MCF 10A (cell line): ENCODE data around the gene SARNP. TPM values are rescaled to one million over a fixed set of nuclear protein-coding genes. Genes with fewer than 3 reads are reported as not detected.

Experiments used
- BruUV-seq: library from RNA; stranded (reverse); fragments of 400-500 nt; replicated peaks from 2 replicates; lab custom pipeline; 2021; lab: Mats Ljungman, UMichigan
- CTCF ChIA-PET: fragments of 300-600 bp; sonication (Branson Sonifier 250); formaldehyde crosslinking; extraction: SDS; loops from one replicate; lab custom pipeline; 2021; ENCODE audit warnings: antibody characterized with exemption, inconsistent platforms; lab: Yijun Ruan, JAX
- POLR2A ChIA-PET: fragments of 300-600, 350-650 bp; sonication (Branson Sonifier 250); formaldehyde crosslinking; extraction: SDS; loops from one replicate; lab custom pipeline; 2020; ENCODE audit warnings: antibody characterized with exemption, inconsistent platforms; lab: Yijun Ruan, JAX
- DNase-seq: peaks from one replicate; pipeline ENCODE4 v3.0.0-alpha.2; 2018; ENCODE audit not compliant: unreplicated experiment
- H3K27ac Mint-ChIP-seq: one replicate; pipeline ENCODE4 v1.8.0; 2022; ENCODE audit warnings: mild to moderate bottlenecking, low read depth, mixed read lengths; ENCODE audit not compliant: unreplicated experiment
- H3K27me3 Mint-ChIP-seq: one replicate; pipeline ENCODE4 v1.8.0; 2022; ENCODE audit warnings: mixed read lengths; ENCODE audit not compliant: insufficient read depth, unreplicated experiment
- H3K36me3 Mint-ChIP-seq: one replicate; pipeline ENCODE4 v1.8.0; 2022; ENCODE audit warnings: mild to moderate bottlenecking, moderate library complexity, mixed read lengths; ENCODE audit not compliant: insufficient read depth, unreplicated experiment
- H3K4me1 Mint-ChIP-seq: one replicate; pipeline ENCODE4 v1.8.0; 2022; ENCODE audit warnings: mixed read lengths; ENCODE audit not compliant: insufficient read depth, unreplicated experiment
- H3K4me3 Mint-ChIP-seq: one replicate; pipeline ENCODE4 v1.8.0; 2022; ENCODE audit warnings: mild to moderate bottlenecking, moderate library complexity, mixed read lengths; ENCODE audit not compliant: unreplicated experiment
- H3K9me3 Mint-ChIP-seq: one replicate; pipeline ENCODE4 v1.8.0; 2022; ENCODE audit warnings: mixed read lengths; ENCODE audit not compliant: unreplicated experiment
- CTCF ChIP-seq: fragments of 200-600 bp; IDR thresholded peaks from one replicate; pipeline ENCODE4 v1.8.0; 2022; ENCODE audit warnings: antibody characterized with exemption, mild to moderate bottlenecking; ENCODE audit not compliant: unreplicated experiment
- intact Hi-C: fragments of 100-400 bp; cut with micrococcal nuclease; formaldehyde crosslinking; loops from 2 replicates; pipeline ENCODE4 v1.14.1; 2022
- total RNA-seq: library from RNA; stranded (reverse); gene quantifications from 2 replicates; pipeline ENCODE4 v1.2.3, GENCODE V29; 2022

The SARNP gene
- total RNA-seq, 1 experiment from 2014 or later: 61.1 TPM

GRCh38 chr12:55780685-55781084, 36.8 kb downstream of the SARNP start:
- Mint-ChIP-seq H3K4me3 (no peak overlapping the region), H3K9me3 (no peaks in the 10 kb centered on the region), H3K4me1 (no peaks in the 10 kb centered on the region), H3K36me3 (peaks cover 76% of the 10 kb centered on the region), H3K27ac (peak overlapping the region; percentile 19), H3K27me3 (no peaks in the 10 kb centered on the region)
- ChIA-PET CTCF (no interaction called here), POLR2A (no interaction called here)
- BruUV-seq: no TSS peak
- no peak for DNase-seq
- no peak for TF ChIP-seq CTCF
- intact Hi-C loops: no loop called here

GRCh38 chr12:55777856-55778255, 39.7 kb downstream of the SARNP start:
- Mint-ChIP-seq H3K27me3 (no peaks in the 10 kb centered on the region), H3K27ac (no peak overlapping the region), H3K9me3 (no peaks in the 10 kb centered on the region), H3K4me1 (no peaks in the 10 kb centered on the region), H3K4me3 (no peak overlapping the region), H3K36me3 (peaks cover 62% of the 10 kb centered on the region)
- CTCF ChIA-PET: interaction anchor here (1.5 kb wide), 2 partner anchors 18 to 39 kb away, joined by 3 to 4 read pairs; no protein-coding TSS in a partner anchor
- DNase-seq: no peak
- intact Hi-C loops: no loop called here
- POLR2A ChIA-PET: no interaction called here
- no TSS peak for BruUV-seq
- no peak for TF ChIP-seq CTCF

GRCh38 chr12:55771736-55772135, 45.8 kb downstream of the SARNP start:
- no peak for DNase-seq
- BruUV-seq: no TSS peak
- ChIA-PET POLR2A (interaction anchor here (0.8 to 1.9 kb wide), 4 partner anchors 17 to 450 kb away, joined by 3 to 5 read pairs (median 4); partner anchors contain the start of gene RNF41), CTCF (interaction anchor here (0.9 to 1.5 kb wide), 4 partner anchors 10 to 33 kb away, joined by 3 to 8 read pairs (median 3); no protein-coding TSS in a partner anchor)
- Mint-ChIP-seq H3K4me1 (no peaks in the 10 kb centered on the region), H3K4me3 (no peak overlapping the region), H3K27ac (no peak overlapping the region), H3K9me3 (no peaks in the 10 kb centered on the region), H3K27me3 (no peaks in the 10 kb centered on the region), H3K36me3 (peaks cover 72% of the 10 kb centered on the region)
- no peak for TF ChIP-seq CTCF
- intact Hi-C loops: no loop called here

- Mint-ChIP-seq H3K36me3 (peaks cover 70% of the 10 kb centered on the region), H3K27me3 (no peaks in the 10 kb centered on the region), H3K9me3 (no peaks in the 10 kb centered on the region), H3K4me1 (no peaks in the 10 kb centered on the region), H3K27ac (no peak overlapping the region), H3K4me3 (no peak overlapping the region)
- no peak for DNase-seq
- ChIA-PET POLR2A (interaction anchor here (0.6 kb wide), 1 partner anchor 9 kb away, joined by 3 read pairs; no protein-coding TSS in a partner anchor), CTCF (interaction anchor here (0.6 to 1.1 kb wide), 3 partner anchors 10 to 262 kb away, joined by 3 to 6 read pairs (median 3); no protein-coding TSS in a partner anchor)
- intact Hi-C loops: no loop called here
- no TSS peak for BruUV-seq
- no peak for TF ChIP-seq CTCF
Observed at GRCh38 chr12:55767156-55767555, 50.4 kb downstream of the SARNP start.
